HG02623 (cell line): ENCODE measurements around the gene KRT77.

Experiments
- ATAC-seq: cut with Tn5 transposase; IDR thresholded peaks from one replicate; pipeline ENCODE4 v1.9.1; 2021; ENCODE audit warnings: moderate library complexity; ENCODE audit not compliant: unreplicated experiment

KRT77 gene

DNA sequence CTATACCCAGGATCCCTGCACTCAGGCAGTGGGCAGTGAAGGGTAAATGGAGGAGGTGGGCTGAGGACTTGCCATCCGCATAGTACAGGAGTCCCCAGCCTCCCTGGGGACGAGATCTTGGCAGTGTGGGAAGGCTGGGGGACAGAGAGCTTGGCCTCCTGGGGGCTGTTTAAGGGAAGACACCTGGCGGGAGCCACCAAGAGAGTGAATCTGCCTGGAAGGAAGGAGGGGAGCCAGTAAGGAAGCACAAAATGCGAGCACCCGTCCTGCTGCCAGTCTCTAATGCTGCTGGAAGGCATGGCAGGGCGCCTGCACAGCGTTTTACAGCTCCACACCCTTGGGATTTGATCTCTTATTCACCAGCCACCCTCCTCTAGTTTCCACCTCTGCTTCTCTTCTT is 43.9 kb downstream of the KRT77 start:
- no peak for ATAC-seq

GRCh38 chr12:52658196-52658595 is 45.1 kb downstream of the KRT77 start:
- no peak for ATAC-seq

DNA sequence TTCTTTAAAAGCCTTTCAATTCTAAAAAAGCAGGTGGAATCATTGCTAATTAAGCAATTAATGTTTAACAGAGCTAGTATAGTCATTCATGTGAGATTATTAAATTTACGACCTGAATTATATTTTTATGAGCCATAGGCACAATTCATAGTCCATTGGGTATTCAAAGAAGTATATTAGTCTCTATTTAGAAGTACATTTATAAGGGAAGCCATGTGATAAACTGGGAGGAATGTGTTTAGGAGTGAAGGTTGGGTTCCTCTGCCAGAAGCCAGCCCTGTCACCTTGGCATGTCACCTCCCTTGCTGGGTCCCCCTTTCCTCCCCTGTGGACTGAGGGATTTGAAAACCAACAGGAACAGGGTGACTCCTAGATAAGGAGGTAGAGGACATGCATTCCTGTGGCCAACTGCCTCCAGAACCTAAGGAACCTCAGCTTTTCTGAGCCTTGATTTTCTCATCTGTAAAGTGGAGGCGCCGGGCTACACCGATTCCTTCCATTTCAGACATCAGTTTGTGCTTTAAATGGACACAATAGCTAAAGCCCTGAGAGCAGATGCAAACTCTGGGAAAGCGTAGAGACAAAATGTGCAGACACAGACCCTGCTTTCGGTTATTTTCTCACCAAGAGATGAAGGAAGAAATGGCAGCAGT is 45.9 kb downstream of the KRT77 start:
- ATAC-seq = no peak

DNA sequence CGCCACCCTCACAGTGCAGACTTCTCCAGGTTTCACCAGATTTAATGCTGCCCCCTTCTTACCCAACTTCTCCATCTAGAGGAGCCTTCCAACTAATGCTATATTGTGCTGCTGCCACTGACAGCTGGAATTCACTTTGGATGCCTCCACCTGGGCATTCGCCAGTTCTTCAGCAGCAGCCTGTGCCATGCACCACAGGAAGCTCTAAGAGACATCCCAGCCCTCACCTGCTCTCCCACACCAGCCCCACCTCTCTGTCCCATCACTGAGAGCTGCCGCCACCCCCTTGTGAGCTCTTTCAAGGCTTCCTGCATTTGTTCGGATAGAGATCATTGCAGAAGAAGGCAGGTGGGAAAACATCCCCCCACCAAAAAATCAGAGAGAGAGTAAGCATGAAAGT is 46.7 kb downstream of the KRT77 start:
- no peak for ATAC-seq

DNA sequence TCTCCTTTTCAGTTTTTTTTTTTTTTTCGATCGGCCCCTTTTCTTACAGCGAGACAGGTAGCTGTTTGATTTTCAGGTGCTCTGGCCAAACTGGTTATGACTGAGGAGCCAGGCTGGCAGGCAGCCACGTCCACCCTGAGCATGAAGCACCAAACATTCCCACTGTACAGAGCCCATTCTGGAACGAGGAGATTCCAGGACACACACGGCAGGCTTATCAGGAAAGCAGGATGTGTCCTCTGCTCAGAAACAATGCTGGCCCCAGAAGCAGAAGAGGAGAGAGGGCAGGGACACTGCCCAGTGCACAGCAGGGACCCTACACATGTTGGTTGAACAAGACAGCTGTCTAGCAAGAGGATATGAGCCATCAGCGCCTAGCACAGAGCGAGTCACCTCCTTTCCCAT is 47.6 kb downstream of the KRT77 start:
- ATAC-seq = no peak

DNA sequence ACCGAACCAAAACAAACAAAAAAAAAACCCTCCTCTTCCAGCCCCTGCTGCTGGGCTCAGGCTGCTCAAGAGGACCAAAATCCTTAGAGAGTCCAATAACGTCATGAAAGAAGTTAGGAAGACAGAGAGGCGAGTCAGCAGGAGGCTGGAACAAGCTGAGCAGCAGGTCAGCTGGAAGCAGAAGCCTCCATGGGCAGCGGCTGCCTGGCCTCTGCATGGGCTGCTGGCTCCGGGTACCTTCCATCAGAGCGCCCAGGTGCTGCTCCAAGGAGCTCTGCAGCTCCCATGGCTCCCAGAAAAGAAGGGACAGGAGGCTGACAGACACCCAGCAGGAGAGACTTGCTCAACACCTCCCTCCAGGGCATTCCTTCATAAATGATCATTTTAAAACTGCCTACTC is 48.1 kb downstream of the KRT77 start:
- no peak for ATAC-seq

DNA sequence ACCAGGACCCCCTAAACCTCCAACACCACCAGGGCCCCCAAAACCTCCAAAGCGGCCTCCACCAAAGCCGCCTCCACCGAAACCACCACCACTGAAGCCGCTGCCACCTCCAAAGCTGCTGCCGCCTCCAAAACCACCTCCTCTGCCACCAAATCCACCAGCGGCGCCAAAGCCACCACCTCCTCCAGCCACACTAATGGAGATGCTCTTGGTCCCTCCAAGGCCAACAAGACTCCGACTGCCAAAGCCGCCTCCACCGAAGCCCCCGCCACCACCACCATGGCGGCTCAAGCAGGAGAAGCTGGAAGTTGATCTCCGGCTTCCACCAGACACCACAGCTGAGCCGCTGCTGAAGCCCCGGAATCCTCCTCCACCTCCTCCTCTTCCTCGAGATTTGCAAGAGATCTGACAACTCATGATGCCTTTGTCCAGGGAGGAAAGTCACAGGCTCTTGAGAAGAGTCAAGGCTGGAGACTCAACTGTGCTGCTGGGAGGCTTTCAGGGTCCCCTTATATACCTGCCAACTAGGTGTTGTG is 51.5 kb downstream of the KRT77 start, which contains the start of gene KRT2:
Gene KRT2, minus strand, starts transcription at position 486 of the 536 bp plus-strand sequence. Its CDS starts 69 bp downstream, at position 417.
- no peak for ATAC-seq

GRCh38 chr12:52650520-52651081 is 52.7 kb downstream of the KRT77 start:
- no peak for ATAC-seq

DNA sequence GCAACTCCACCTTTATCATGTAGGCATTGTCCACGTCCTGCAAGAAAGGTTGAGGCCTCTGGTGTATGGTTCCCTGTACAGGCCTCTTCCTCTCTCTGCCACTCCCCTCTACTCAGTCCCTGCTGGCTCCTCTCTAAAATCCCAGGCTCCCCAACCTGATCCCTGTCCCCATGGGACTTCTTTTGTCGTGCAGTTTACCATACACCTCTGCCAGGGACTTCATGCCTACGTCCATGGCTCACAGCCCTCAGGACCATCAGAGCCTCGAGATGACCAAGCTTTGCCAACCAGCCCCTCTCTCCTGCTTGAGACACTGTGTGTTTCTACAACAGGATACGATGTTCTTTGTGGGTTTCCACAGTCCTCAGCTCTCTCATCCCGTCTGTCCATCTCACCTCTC is 54.3 kb downstream of the KRT77 start:
- ATAC-seq = no peak

DNA sequence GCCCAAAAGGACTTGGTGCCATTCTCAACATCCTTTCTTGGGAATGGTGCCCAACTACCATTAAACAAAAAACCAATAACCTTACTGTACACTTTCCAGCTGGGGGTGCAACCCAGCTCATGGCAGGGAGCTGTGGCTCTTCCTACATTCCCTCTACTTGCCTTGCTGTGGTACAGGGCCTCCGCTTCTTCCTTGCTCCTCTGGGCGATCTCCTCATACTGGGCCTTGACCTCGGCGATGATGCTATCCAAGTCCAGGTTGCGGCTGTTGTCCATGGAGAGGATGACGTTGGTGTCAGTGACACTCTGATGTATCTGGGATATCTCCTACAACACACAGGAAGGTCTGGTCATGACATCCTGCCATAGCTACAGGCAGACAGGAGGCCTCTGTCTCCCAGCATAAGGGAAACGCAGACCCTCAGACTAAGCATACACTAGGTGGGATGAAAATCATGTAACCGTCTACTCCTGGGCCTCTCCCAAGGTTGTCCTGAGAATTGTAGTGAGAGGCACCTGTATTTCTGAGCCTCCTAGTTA is 55.2 kb downstream of the KRT77 start:
- no peak for ATAC-seq

DNA sequence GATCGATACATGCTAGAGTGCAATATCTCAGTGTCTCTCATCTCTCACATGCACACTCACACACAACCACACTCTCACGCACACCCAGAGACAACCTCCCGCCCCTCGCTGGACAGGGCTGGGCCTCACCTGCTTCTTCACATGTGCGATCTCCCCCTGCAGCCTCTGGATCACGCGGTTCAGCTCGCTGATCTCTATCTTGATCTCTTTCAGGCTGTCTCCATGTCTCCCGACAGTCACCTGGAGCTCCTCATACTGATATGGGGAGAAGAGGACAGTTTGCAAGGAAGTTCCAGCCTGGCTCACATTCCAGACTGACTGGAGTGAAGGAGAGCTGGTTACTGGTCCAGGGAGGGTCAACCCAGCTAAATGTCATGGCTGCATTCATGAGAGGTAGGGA is 55.7 kb downstream of the KRT77 start:
- no peak for ATAC-seq

- ATAC-seq = no peak
These were observed 56.7 kb downstream of the KRT77 start for GRCh38 chr12:52646613-52647012.

- ATAC-seq = no peak
These were observed 57.3 kb downstream of the KRT77 start for GRCh38 chr12:52645982-52646381.

GRCh38 chr12:52645120-52645761 is 58.1 kb downstream of the KRT77 start:
- no peak for ATAC-seq

- ATAC-seq = no peak
These were observed 59.3 kb downstream of the KRT77 start for GRCh38 chr12:52644078-52644415.

- ATAC-seq = no peak
These were observed 59.9 kb downstream of the KRT77 start for GRCh38 chr12:52643233-52644077.

- ATAC-seq = no peak
These were observed 61.9 kb downstream of the KRT77 start for GRCh38 chr12:52641468-52641867.
